WTC11 (cell line): ENCODE results near the gene GRK3. TPM values are rescaled to one million over a fixed set of nuclear protein-coding genes. Genes with fewer than 3 reads are reported as not detected.
A peak's percentile ranks its signal among the peaks of the same experiment; 100 is the strongest.

Experiments
- ATAC-seq: fragments of 200-7000 bp; cut with Tn5 transposase; 2 replicates; pipeline ENCODE4 v1.10.0; 2021; ENCODE audit warnings: mild to moderate bottlenecking, moderate library complexity
- CTCF ChIA-PET: fragments of 300-600 bp; sonication (Branson Sonifier 250); formaldehyde crosslinking; loops from one replicate; lab custom pipeline; 2021; ENCODE audit warnings: antibody characterized with exemption; lab: Charles Lee
- POLR2A ChIA-PET: fragments of 350-600 bp; sonication (Branson Sonifier 250); formaldehyde crosslinking; loops from one replicate; lab custom pipeline; 2021; ENCODE audit warnings: antibody characterized with exemption; lab: Charles Lee
- DNase-seq: peaks from one replicate; pipeline ENCODE4 v3.0.0; 2021; ENCODE audit warnings: low spot score
- H3K27ac Mint-ChIP-seq: 2 replicates; pipeline ENCODE4 v1.8.0; 2021; ENCODE audit warnings: mixed read lengths
- H3K27me3 Mint-ChIP-seq: 2 replicates; pipeline ENCODE4 v1.8.0; 2021; ENCODE audit warnings: low read depth, mild to moderate bottlenecking, moderate library complexity, mixed read lengths
- H3K36me3 Mint-ChIP-seq: 2 replicates; pipeline ENCODE4 v1.8.0; 2021; ENCODE audit warnings: mixed read lengths
- H3K4me1 Mint-ChIP-seq: 2 replicates; pipeline ENCODE4 v1.8.0; 2022; ENCODE audit warnings: mixed read lengths
- H3K4me3 Mint-ChIP-seq: 2 replicates; pipeline ENCODE4 v1.8.0; 2021; ENCODE audit warnings: mild to moderate bottlenecking, moderate library complexity, mixed read lengths
- H3K9me3 Mint-ChIP-seq: 2 replicates; pipeline ENCODE4 v1.8.0; 2021; ENCODE audit warnings: mixed read lengths
- AR ChIP-seq: fragments of 250-450 bp; sonication (Bioruptor Pico); IDR thresholded peaks from 2 replicates; pipeline ENCODE4 v1.9.0; 2021; ENCODE audit warnings: mild to moderate bottlenecking
- ATF2 ChIP-seq: sonication (generic); formaldehyde crosslinking; IDR thresholded peaks from 2 replicates; pipeline ENCODE4 v1.8.1; 2022; ENCODE audit warnings: low read depth, missing genetic modification reagents, borderline replicate concordance
- ATF3 ChIP-seq: sonication (generic); formaldehyde crosslinking; conservative IDR thresholded peaks from 2 replicates; pipeline ENCODE4 v1.8.1; 2022; ENCODE audit warnings: mild to moderate bottlenecking, missing genetic modification reagents
- CDX4 ChIP-seq: fragments of 250-450 bp; sonication (Bioruptor Pico); IDR thresholded peaks from 2 replicates; pipeline ENCODE4 v1.9.0; 2021; ENCODE audit warnings: moderate library complexity, mild to moderate bottlenecking, inconsistent platforms, borderline replicate concordance
- EMX1 ChIP-seq: fragments of 250-450 bp; sonication (Bioruptor Pico); IDR thresholded peaks from 2 replicates; pipeline ENCODE4 v1.8.0; 2021; ENCODE audit warnings: mild to moderate bottlenecking
- ERG ChIP-seq: fragments of 250-450 bp; sonication (Bioruptor Pico); IDR thresholded peaks from 2 replicates; pipeline ENCODE4 v1.8.0; 2021; ENCODE audit warnings: mild to moderate bottlenecking
- ETV6 ChIP-seq: sonication (generic); formaldehyde crosslinking; IDR thresholded peaks from 2 replicates; pipeline ENCODE4 v1.8.1; 2022; ENCODE audit warnings: mild to moderate bottlenecking, missing genetic modification reagents
- FOXJ3 ChIP-seq: sonication (generic); formaldehyde crosslinking; IDR thresholded peaks from 2 replicates; pipeline ENCODE4 v1.9.0; 2021; ENCODE audit warnings: missing genetic modification reagents, mild to moderate bottlenecking, borderline replicate concordance
- GTF2I ChIP-seq: fragments of 250-450 bp; sonication (Bioruptor Pico); conservative IDR thresholded peaks from 2 replicates; pipeline ENCODE4 v1.4.0; 2021; ENCODE audit warnings: mild to moderate bottlenecking
- IRF1 ChIP-seq: sonication (generic); formaldehyde crosslinking; IDR thresholded peaks from 2 replicates; pipeline ENCODE4 v1.8.0; 2023; ENCODE audit warnings: missing genetic modification reagents
- IRF2 ChIP-seq: sonication (generic); formaldehyde crosslinking; IDR thresholded peaks from 2 replicates; pipeline ENCODE4 v1.8.0; 2022; ENCODE audit warnings: low read depth, missing genetic modification reagents, borderline replicate concordance
- MAX ChIP-seq: sonication (generic); formaldehyde crosslinking; IDR thresholded peaks from 2 replicates; pipeline ENCODE4 v1.8.0; 2022; ENCODE audit warnings: mild to moderate bottlenecking, missing genetic modification reagents
- MLX ChIP-seq: sonication (generic); formaldehyde crosslinking; IDR thresholded peaks from 2 replicates; pipeline ENCODE4 v1.8.1; 2023; ENCODE audit warnings: mild to moderate bottlenecking, missing genetic modification reagents, moderate library complexity
- NFE2L1 ChIP-seq: sonication (generic); formaldehyde crosslinking; IDR thresholded peaks from 2 replicates; pipeline ENCODE4 v1.8.1; 2023; ENCODE audit warnings: missing genetic modification reagents
- RELA ChIP-seq: sonication (generic); formaldehyde crosslinking; IDR thresholded peaks from 2 replicates; pipeline ENCODE4 v1.8.1; 2022; ENCODE audit warnings: missing genetic modification reagents, mild to moderate bottlenecking, borderline replicate concordance
- RORB ChIP-seq: fragments of 250-450 bp; sonication (Bioruptor Pico); IDR thresholded peaks from 2 replicates; pipeline ENCODE4 v1.9.0; 2021; ENCODE audit warnings: mild to moderate bottlenecking
- SOX15 ChIP-seq: fragments of 250-450 bp; sonication (Bioruptor Pico); IDR thresholded peaks from 2 replicates; pipeline ENCODE4 v1.9.0; 2021; ENCODE audit warnings: mild to moderate bottlenecking
- ZNF423 ChIP-seq: fragments of 250-450 bp; sonication (Bioruptor Pico); IDR thresholded peaks from 2 replicates; pipeline ENCODE4 v2.1.2; 2022; ENCODE audit warnings: mild to moderate bottlenecking, moderate library complexity
- ZSCAN18 ChIP-seq: fragments of 250-450 bp; sonication (Bioruptor Pico); IDR thresholded peaks from 2 replicates; pipeline ENCODE4 v2.1.2; 2022; ENCODE audit warnings: mild to moderate bottlenecking, moderate library complexity
- total RNA-seq: library from RNA; stranded (reverse); gene quantifications from 3 replicates; pipeline ENCODE4 v1.2.3, GENCODE V29; 2021

Gene GRK3
- total RNA-seq, 1 experiment from 2014 or later = 27.1 TPM

GRCh38 chr22:25643232-25644000, 78.9 kb downstream of the GRK3 start:
- POLR2A ChIA-PET = no interaction called here
- H3K27ac Mint-ChIP-seq = peak overlapping the region; percentile 32
- ATAC-seq = peak; percentile 39; the same call in 1 of the 2 replicates
- TF ChIP-seq RELA (no peak), ZSCAN18 (no peak), AR (no peak), ETV6 (CRISPR knock-in tag) (no peak), ZNF423 (CRISPR knock-in tag) (no peak), GTF2I (CRISPR knock-in tag) (no peak)
- TF ChIP-seq, all 79 proteins: peak for 0
- H3K9me3 Mint-ChIP-seq = peaks cover 16% of the 10 kb centered on the region
- H3K27me3 Mint-ChIP-seq = no peaks in the 10 kb centered on the region
- H3K4me1 Mint-ChIP-seq = peaks cover 25% of the 10 kb centered on the region
- no peak for DNase-seq
- no peak overlapping the region for H3K4me3 Mint-ChIP-seq
- CTCF ChIA-PET = no interaction called here
- peaks cover 16% of the 10 kb centered on the region for H3K36me3 Mint-ChIP-seq

- no peaks in the 10 kb centered on the region for H3K27me3 Mint-ChIP-seq
These were observed 79.6 kb downstream of the GRK3 start for GRCh38 chr22:25644122-25644521.

More at GRCh38 chr22:25644122-25644521, 79.6 kb downstream of the GRK3 start:
- no peak overlapping the region for H3K27ac Mint-ChIP-seq
- peaks cover 11% of the 10 kb centered on the region for H3K9me3 Mint-ChIP-seq
- no peak overlapping the region for H3K4me3 Mint-ChIP-seq
- peaks cover 10% of the 10 kb centered on the region for H3K36me3 Mint-ChIP-seq
- DNase-seq = no peak
- ATAC-seq = no peak
- TF ChIP-seq NFE2L1 (CRISPR knock-in tag) (no peak), ERG (no peak), MAX (CRISPR knock-in tag) (no peak), CDX4 (CRISPR knock-in tag) (no peak), FOXJ3 (CRISPR knock-in tag) (no peak), IRF1 (no peak), MLX (no peak), ZSCAN18 (no peak), RORB (CRISPR knock-in tag) (no peak), ETV6 (CRISPR knock-in tag) (no peak), SOX15 (CRISPR knock-in tag) (no peak), ZNF423 (CRISPR knock-in tag) (no peak), IRF2 (CRISPR knock-in tag) (no peak), GTF2I (CRISPR knock-in tag) (no peak), EMX1 (CRISPR knock-in tag) (no peak), ATF3 (CRISPR knock-in tag) (no peak), ATF2 (CRISPR knock-in tag) (no peak)
- TF ChIP-seq, all 79 proteins: peak for 0
- CTCF ChIA-PET = no interaction called here
- POLR2A ChIA-PET = no interaction called here
- peaks cover 25% of the 10 kb centered on the region for H3K4me1 Mint-ChIP-seq
